K562 (cell line): ENCODE measurements around the gene SRRD. TPM values are rescaled to one million over a fixed set of nuclear protein-coding genes. Genes with fewer than 3 reads are reported as not detected.

Experiments used
- ARID3A ChIP-seq: IDR thresholded peaks from 2 replicates; pipeline ENCODE4 v1.6.1; 2012; ENCODE audit warnings: low read depth, low read length, improper control_type of control experiment, borderline replicate concordance
- ARID4B ChIP-seq: sonication (generic); formaldehyde crosslinking; IDR thresholded peaks from 2 replicates; pipeline ENCODE4 v1.8.0; 2022; ENCODE audit warnings: mild to moderate bottlenecking, missing genetic modification reagents
- CBFA2T3 ChIP-seq: fragments of 450-650 bp; IDR thresholded peaks from 2 replicates; pipeline ENCODE4 v1.6.1; 2017
- CBFB ChIP-seq: sonication (generic); formaldehyde crosslinking; IDR thresholded peaks from 2 replicates; pipeline ENCODE4 v1.4.0; 2020; ENCODE audit warnings: mild to moderate bottlenecking, missing genetic modification reagents
- ELF1 ChIP-seq: fragments of 200-800 bp; sonication (Bioruptor generic); IDR thresholded peaks from 2 replicates; pipeline ENCODE4 v1.6.1; 2016; ENCODE audit warnings: missing genetic modification characterization, missing compliant biosample characterization
- ETV1 ChIP-seq: fragments of 450-650 bp; conservative IDR thresholded peaks from 2 replicates; pipeline ENCODE4 v1.6.1; 2016; ENCODE audit warnings: missing genetic modification characterization, control low read depth, low read depth, missing compliant biosample characterization
- HDAC1 ChIP-seq, 2 experiments: fragments of 450-650 bp; IDR thresholded peaks; 2 replicates each; pipeline ENCODE4 v1.6.1; 2016 to 2017; ENCODE audit warnings: inconsistent platforms in 1 of 2, mild to moderate bottlenecking in 1 of 2, moderate library complexity in 1 of 2
- MYNN ChIP-seq, 2 experiments: sonication (generic); formaldehyde crosslinking in 1 of 2; IDR thresholded peaks; 2 replicates each; pipeline versions ENCODE4 v1.5.0 to v1.6.1; 2016 to 2020; ENCODE audit warnings: antibody characterized with exemption in 1 of 2, missing genetic modification reagents in 1 of 2
- PML ChIP-seq: IDR thresholded peaks from 2 replicates; pipeline ENCODE4 v1.6.1; 2012; ENCODE audit warnings: low read length, inconsistent platforms
- PURB ChIP-seq: sonication (generic); formaldehyde crosslinking; IDR thresholded peaks from 2 replicates; pipeline ENCODE4 v1.9.0; 2021; ENCODE audit warnings: low read depth, mild to moderate bottlenecking, missing genetic modification reagents
- RBM17 ChIP-seq: fragments of 200-400 bp; formaldehyde crosslinking; IDR thresholded peaks from 2 replicates; pipeline ENCODE4 v1.6.1; 2017; ENCODE audit warnings: low read depth, mild to moderate bottlenecking, low read length, borderline replicate concordance
- SIN3B ChIP-seq: fragments of 450-650 bp; IDR thresholded peaks from 2 replicates; pipeline ENCODE4 v1.6.1; 2017; ENCODE audit warnings: low read depth, mild to moderate bottlenecking, moderate library complexity
- SMARCC2 ChIP-seq: fragments of 450-650 bp; IDR thresholded peaks from 2 replicates; pipeline ENCODE4 v1.6.1; 2017; ENCODE audit warnings: antibody characterized with exemption, moderate library complexity, mild to moderate bottlenecking, low read depth
- SNAPC5 ChIP-seq: fragments of 250-450 bp; sonication (Bioruptor Pico); IDR thresholded peaks from 2 replicates; pipeline ENCODE4 v1.8.0; 2021; ENCODE audit warnings: moderate library complexity, mild to moderate bottlenecking, inconsistent platforms
- SNIP1 ChIP-seq: fragments of 450-650 bp; IDR thresholded peaks from 2 replicates; pipeline ENCODE4 v1.7.1; 2017; ENCODE audit warnings: low read depth, mild to moderate bottlenecking
- SOX6 ChIP-seq: fragments of 450-650 bp; IDR thresholded peaks from 2 replicates; pipeline ENCODE4 v1.6.1; 2014; ENCODE audit warnings: mild to moderate bottlenecking
- SREBF2 ChIP-seq: sonication (generic); formaldehyde crosslinking; IDR thresholded peaks from 2 replicates; pipeline ENCODE4 v1.4.0; 2020; ENCODE audit warnings: mild to moderate bottlenecking, missing genetic modification reagents
- ZBTB7A ChIP-seq: IDR thresholded peaks from 2 replicates; pipeline ENCODE4 v1.6.1; 2011; ENCODE audit warnings: low read depth, mild to moderate bottlenecking, low read length, moderate library complexity, borderline replicate concordance; ENCODE audit not compliant: control insufficient read depth
- ZNF445 ChIP-seq: fragments of 250-450 bp; sonication (Bioruptor Pico); IDR thresholded peaks from 2 replicates; pipeline ENCODE4 v1.4.0; 2020; ENCODE audit warnings: low read depth, mild to moderate bottlenecking, moderate library complexity
- ZNF586 ChIP-seq: fragments of 450-650 bp; formaldehyde crosslinking; conservative IDR thresholded peaks from 2 replicates; pipeline ENCODE4 v1.4.0; 2020; ENCODE audit warnings: mild to moderate bottlenecking, moderate library complexity
- ZNF707 ChIP-seq: fragments of 250-450 bp; sonication (Bioruptor Pico); conservative IDR thresholded peaks from 2 replicates; pipeline ENCODE4 v1.8.0; 2022; ENCODE audit warnings: inconsistent platforms, mild to moderate bottlenecking, moderate library complexity
- ZNF717 ChIP-seq: fragments of 250-450 bp; sonication (Bioruptor Pico); IDR thresholded peaks from 2 replicates; pipeline ENCODE4 v1.5.0; 2021
- ZSCAN29 ChIP-seq: fragments of 450-650 bp; IDR thresholded peaks from 2 replicates; pipeline ENCODE4 v1.6.1; 2017
- polyA plus RNA-seq, 8 experiments: library from polyadenylated mRNA; depleted of rRNA in 4 of 8; stranded (reverse) in 5 of 8; unstranded in 3 of 8; fragments of >200 nt; fragmentation: Nextera tagmentation in 2 of 8; fragmentation: Illumina TruSeq in 1 of 8; extraction: Ambion mirVana in 2 of 8; extraction: Trizol in 1 of 8; gene quantifications; 2 replicates each; pipeline versions ENCODE4 v1.2.1 to v1.2.3, GENCODE V29; 2011 to 2014; ENCODE audit warnings: inconsistent platforms in 1 of 8, missing spikeins in 1 of 8
- total RNA-seq, 7 experiments: library from RNA; depleted of rRNA in 6 of 7; stranded (reverse); fragments of >200 nt in 6 of 7; fragmentation: Illumina TruSeq in 2 of 7; extraction: Trizol in 2 of 7; gene quantifications; 2 replicates each; pipeline versions ENCODE4 v1.2.1 to v1.2.3, GENCODE V29; 2011 to 2021; ENCODE audit warnings: low replicate concordance in 1 of 7

The SRRD gene
- total and polyA plus RNA-seq, 9 of the 15 experiments (the other 6 are each of a cell fraction or from before 2014, with no cell fraction given) = 4.9 to 59.4 (median 34.4) TPM

GRCh38 chr22:26483439-26484359 lies at the start of gene SRRD, which contains the start of gene HPS4 (continued):
- TF ChIP-seq ZNF717 (CRISPR knock-in tag) (no peak), ARID3A (no peak), ZNF586 (CRISPR knock-in tag) (no peak), ZSCAN29 (no peak), PURB (CRISPR knock-in tag) (no peak), PML (no peak; the same call in 1 of the 2 replicates), SOX6 (0 out of 2 replicates have a peak, but pooled peaks have one; percentile 15), ZNF445 (no peak), MYNN (IDR thresholded peaks at IDR 0.05) (no peak), MYNN (CRISPR knock-in tag; IDR thresholded peaks at IDR 0.05) (no peak), ZNF707 (CRISPR knock-in tag) (no peak), HDAC1 (IDR thresholded peaks at IDR 0.05) (peak; percentile 60 to 89; a peak in 3 of 4 replicates), CBFA2T3 (no peak), ELF1 (tag) (no peak), CBFB (CRISPR knock-in tag) (no peak), ZBTB7A (no peak), SNIP1 (no peak), ARID4B (CRISPR knock-in tag) (peak; percentile 85; the same call in 1 of the 2 replicates), ETV1 (tag) (no peak), SNAPC5 (CRISPR knock-in tag) (no peak), RBM17 (no peak), SMARCC2 (no peak), SREBF2 (CRISPR knock-in tag) (no peak), SIN3B (peak; percentile 92)
